Activated naive CD8-positive, alpha-beta T cell treated with anti-CD3 and anti-CD28 coated beads, Interleukin-2, amount 50 U/mL, for 24 hours (primary cell): ENCODE measurements around the gene TRIM62.

Source experiments
- ATAC-seq: fragments of 150-1000 bp; cut with Tn5 transposase; one replicate; pipeline ENCODE4 v1.10.0; 2021
- DNase-seq: peaks from one replicate; pipeline ENCODE4 v3.0.0; 2021
- H3K27ac Mint-ChIP-seq: one replicate; pipeline ENCODE4 v1.8.0; 2021; ENCODE audit warnings: mild to moderate bottlenecking, mixed read lengths
- H3K27me3 Mint-ChIP-seq: one replicate; pipeline ENCODE4 v1.8.0; 2021; ENCODE audit warnings: mixed read lengths
- H3K36me3 Mint-ChIP-seq: one replicate; pipeline ENCODE4 v1.8.0; 2021; ENCODE audit warnings: low read depth, mixed read lengths
- H3K4me1 Mint-ChIP-seq: one replicate; pipeline ENCODE4 v1.8.0; 2021; ENCODE audit warnings: mixed read lengths
- H3K4me3 Mint-ChIP-seq: one replicate; pipeline ENCODE4 v1.8.0; 2021; ENCODE audit warnings: mild to moderate bottlenecking, moderate library complexity, mixed read lengths
- H3K9me3 Mint-ChIP-seq: one replicate; pipeline ENCODE4 v1.8.0; 2021; ENCODE audit warnings: mixed read lengths

TRIM62 gene

DNA sequence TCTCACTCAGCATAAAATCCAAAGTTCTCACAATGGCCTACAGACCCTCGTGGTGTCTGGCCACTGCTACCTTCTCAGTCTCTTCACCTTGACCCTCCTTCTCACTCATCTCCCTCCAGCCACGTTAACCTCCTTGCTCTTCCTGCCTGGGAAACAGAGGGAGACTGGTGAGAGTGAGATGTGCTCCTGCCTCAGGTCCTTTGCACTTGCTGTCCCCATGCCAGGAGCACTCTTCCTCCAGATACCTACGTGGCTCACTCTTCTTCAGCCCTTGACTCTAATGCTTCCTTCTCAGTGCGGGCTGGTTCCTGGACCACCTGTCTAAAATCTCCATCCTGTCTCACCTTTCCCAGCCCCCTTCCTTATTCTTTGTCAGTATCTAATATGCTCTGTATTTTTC is 24.7 kb downstream of the TRIM62 start:
- H3K27me3 Mint-ChIP-seq, result no peaks in the 10 kb centered on the region
- H3K4me1 Mint-ChIP-seq, result no peaks in the 10 kb centered on the region
- H3K27ac Mint-ChIP-seq, result no peak overlapping the region
- no peaks in the 10 kb centered on the region for H3K9me3 Mint-ChIP-seq
- no peak for ATAC-seq
- H3K4me3 Mint-ChIP-seq, result no peak overlapping the region
- no peak for DNase-seq
- peaks cover under 1% of the 10 kb centered on the region for H3K36me3 Mint-ChIP-seq

DNA sequence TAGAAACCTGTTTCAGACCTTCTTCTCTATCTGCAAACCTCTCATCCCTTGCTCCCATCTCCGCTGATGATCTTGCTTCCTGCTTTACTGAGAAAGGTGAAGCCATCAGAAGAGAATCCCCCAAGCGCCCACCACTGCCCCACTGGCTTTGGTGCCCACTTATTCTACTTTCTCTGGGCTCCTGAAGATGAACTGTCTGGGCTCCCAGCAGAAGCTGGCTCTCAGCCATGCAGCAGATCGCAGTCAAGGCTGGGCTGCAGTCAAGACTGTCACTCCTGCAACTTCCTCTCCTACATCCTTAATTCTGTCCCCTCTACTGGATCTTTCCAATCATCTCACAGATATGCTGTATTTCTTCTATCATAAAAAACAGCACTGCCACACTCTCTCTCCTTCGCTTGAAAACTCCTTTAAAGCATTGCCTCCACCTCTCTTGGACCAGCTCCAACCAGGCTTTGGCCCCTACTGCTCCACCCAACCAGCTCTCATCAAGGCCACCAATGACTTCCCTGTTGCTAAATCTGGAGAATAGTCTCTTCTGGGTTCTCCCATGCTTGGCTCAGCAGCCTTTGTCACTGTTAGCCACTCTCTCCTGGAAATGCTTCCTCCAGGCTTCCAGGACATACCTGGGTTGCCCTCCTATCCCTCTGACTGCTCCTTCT is 25.8 kb downstream of the TRIM62 start:
- no peak overlapping the region for H3K27ac Mint-ChIP-seq
- no peaks in the 10 kb centered on the region for H3K27me3 Mint-ChIP-seq
- ATAC-seq, result no peak
- no peaks in the 10 kb centered on the region for H3K36me3 Mint-ChIP-seq
- no peaks in the 10 kb centered on the region for H3K9me3 Mint-ChIP-seq
- H3K4me1 Mint-ChIP-seq, result no peaks in the 10 kb centered on the region
- H3K4me3 Mint-ChIP-seq, result no peak overlapping the region
- no peak for DNase-seq

GRCh38 chr1:33153650-33154049 is 28.2 kb downstream of the TRIM62 start:
- Mint-ChIP-seq H3K9me3 (no peaks in the 10 kb centered on the region), H3K27ac (no peak overlapping the region), H3K4me1 (no peaks in the 10 kb centered on the region), H3K27me3 (no peaks in the 10 kb centered on the region), H3K4me3 (no peak overlapping the region), H3K36me3 (no peaks in the 10 kb centered on the region)
- ATAC-seq (no peak), DNase-seq (no peak)

GRCh38 chr1:33152685-33153432 is 29.0 kb downstream of the TRIM62 start:
- Mint-ChIP-seq H3K4me1 (no peaks in the 10 kb centered on the region), H3K27ac (no peak overlapping the region), H3K9me3 (no peaks in the 10 kb centered on the region), H3K36me3 (no peaks in the 10 kb centered on the region), H3K4me3 (no peak overlapping the region), H3K27me3 (no peaks in the 10 kb centered on the region)
- no peak for DNase-seq
- ATAC-seq, result peak; percentile 24

- ATAC-seq (no peak), DNase-seq (no peak)
- H3K9me3 Mint-ChIP-seq, result no peaks in the 10 kb centered on the region
- no peaks in the 10 kb centered on the region for H3K27me3 Mint-ChIP-seq
- no peak overlapping the region for H3K27ac Mint-ChIP-seq
- no peak overlapping the region for H3K4me3 Mint-ChIP-seq
- peaks cover 2% of the 10 kb centered on the region for H3K36me3 Mint-ChIP-seq
- no peaks in the 10 kb centered on the region for H3K4me1 Mint-ChIP-seq
Measured at GRCh38 chr1:33151116-33151515, 30.7 kb downstream of the TRIM62 start.

DNA sequence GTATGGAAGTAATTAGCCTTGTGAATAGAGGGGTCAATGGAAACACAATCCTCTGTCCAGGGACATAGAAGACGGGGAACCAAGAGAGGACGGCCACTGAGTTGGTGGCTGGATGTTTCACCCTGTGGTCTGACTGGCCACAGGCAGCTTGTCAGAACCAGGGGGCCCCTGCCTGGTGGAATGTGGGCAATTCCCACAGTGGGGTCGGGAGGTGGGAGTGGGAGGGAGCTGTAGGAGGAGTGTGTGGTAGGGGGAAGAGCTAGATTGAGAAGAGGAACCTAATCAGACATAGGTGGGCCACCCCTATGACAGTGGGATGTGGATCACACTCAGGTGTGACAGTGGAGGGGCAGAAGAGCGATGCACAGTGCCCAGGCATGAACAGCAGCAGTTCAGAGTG is 31.3 kb downstream of the TRIM62 start:
- ATAC-seq, result no peak
- H3K27ac Mint-ChIP-seq, result no peak overlapping the region
- H3K4me3 Mint-ChIP-seq, result no peak overlapping the region
- no peaks in the 10 kb centered on the region for H3K27me3 Mint-ChIP-seq
- no peaks in the 10 kb centered on the region for H3K4me1 Mint-ChIP-seq
- H3K9me3 Mint-ChIP-seq, result no peaks in the 10 kb centered on the region
- H3K36me3 Mint-ChIP-seq, result peaks cover 2% of the 10 kb centered on the region
- no peak for DNase-seq

GRCh38 chr1:33149453-33150190 is 32.2 kb downstream of the TRIM62 start:
- Mint-ChIP-seq H3K4me3 (no peak overlapping the region), H3K27ac (no peak overlapping the region), H3K9me3 (no peaks in the 10 kb centered on the region), H3K4me1 (no peaks in the 10 kb centered on the region), H3K36me3 (peaks cover 2% of the 10 kb centered on the region), H3K27me3 (no peaks in the 10 kb centered on the region)
- ATAC-seq (no peak), DNase-seq (no peak)

DNA sequence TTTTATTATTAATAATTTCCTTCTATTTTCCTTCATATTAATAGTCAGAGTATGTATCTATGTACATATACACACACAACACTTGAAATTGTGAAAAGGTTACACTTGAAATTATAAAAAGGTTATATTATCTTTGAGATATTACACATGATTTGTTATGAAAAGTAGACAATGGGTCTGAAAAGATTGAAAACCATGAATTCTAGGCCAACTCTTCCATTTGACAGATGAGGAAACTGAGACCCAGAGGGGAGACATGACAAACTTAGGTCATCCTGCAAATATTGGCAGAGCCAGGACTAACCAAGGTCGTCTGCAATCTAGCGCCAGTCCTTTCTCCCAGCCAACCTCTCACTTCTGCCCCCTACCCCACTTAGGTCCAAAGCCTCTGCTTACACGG is 33.2 kb downstream of the TRIM62 start:
- Mint-ChIP-seq H3K4me3 (no peak overlapping the region), H3K4me1 (no peaks in the 10 kb centered on the region), H3K9me3 (no peaks in the 10 kb centered on the region), H3K27ac (no peak overlapping the region), H3K27me3 (no peaks in the 10 kb centered on the region), H3K36me3 (peaks cover 2% of the 10 kb centered on the region)
- no peak for DNase-seq
- no peak for ATAC-seq

GRCh38 chr1:33147997-33148314 is 33.9 kb downstream of the TRIM62 start:
- H3K4me1 Mint-ChIP-seq, result no peaks in the 10 kb centered on the region
- no peak overlapping the region for H3K4me3 Mint-ChIP-seq
- ATAC-seq (no peak), DNase-seq (no peak)
- no peak overlapping the region for H3K27ac Mint-ChIP-seq
- H3K27me3 Mint-ChIP-seq, result no peaks in the 10 kb centered on the region
- peaks cover 2% of the 10 kb centered on the region for H3K36me3 Mint-ChIP-seq
- no peaks in the 10 kb centered on the region for H3K9me3 Mint-ChIP-seq

GRCh38 chr1:33147275-33147996 is 34.4 kb downstream of the TRIM62 start:
- ATAC-seq, result no peak
- Mint-ChIP-seq H3K4me1 (no peaks in the 10 kb centered on the region), H3K36me3 (peaks cover 2% of the 10 kb centered on the region)

GRCh38 chr1:33146003-33146402 is 35.8 kb downstream of the TRIM62 start:
- no peak for DNase-seq
- H3K27ac Mint-ChIP-seq, result no peak overlapping the region

More at GRCh38 chr1:33147275-33147996, 34.4 kb downstream of the TRIM62 start:
- Mint-ChIP-seq H3K27ac (no peak overlapping the region), H3K4me3 (no peak overlapping the region), H3K27me3 (no peaks in the 10 kb centered on the region), H3K9me3 (no peaks in the 10 kb centered on the region)
- no peak for DNase-seq

GRCh38 chr1:33143698-33144097 is 38.1 kb downstream of the TRIM62 start:
- no peaks in the 10 kb centered on the region for H3K27me3 Mint-ChIP-seq
- ATAC-seq (no peak), DNase-seq (no peak)
- no peak overlapping the region for H3K4me3 Mint-ChIP-seq
- peaks cover 2% of the 10 kb centered on the region for H3K36me3 Mint-ChIP-seq
- H3K4me1 Mint-ChIP-seq, result peaks cover 5% of the 10 kb centered on the region
- H3K27ac Mint-ChIP-seq, result no peak overlapping the region
- no peaks in the 10 kb centered on the region for H3K9me3 Mint-ChIP-seq

More at GRCh38 chr1:33146003-33146402, 35.8 kb downstream of the TRIM62 start:
- peaks cover 4% of the 10 kb centered on the region for H3K4me1 Mint-ChIP-seq
- H3K36me3 Mint-ChIP-seq, result peaks cover 2% of the 10 kb centered on the region
- H3K27me3 Mint-ChIP-seq, result no peaks in the 10 kb centered on the region
- no peak overlapping the region for H3K4me3 Mint-ChIP-seq
- H3K9me3 Mint-ChIP-seq, result no peaks in the 10 kb centered on the region
- ATAC-seq, result no peak

GRCh38 chr1:33143176-33143575 is 38.7 kb downstream of the TRIM62 start:
- Mint-ChIP-seq H3K27me3 (no peaks in the 10 kb centered on the region), H3K4me3 (no peak overlapping the region), H3K9me3 (no peaks in the 10 kb centered on the region), H3K36me3 (peaks cover 2% of the 10 kb centered on the region), H3K4me1 (peaks cover 5% of the 10 kb centered on the region), H3K27ac (no peak overlapping the region)
- no peak for DNase-seq
- ATAC-seq, result no peak

DNA sequence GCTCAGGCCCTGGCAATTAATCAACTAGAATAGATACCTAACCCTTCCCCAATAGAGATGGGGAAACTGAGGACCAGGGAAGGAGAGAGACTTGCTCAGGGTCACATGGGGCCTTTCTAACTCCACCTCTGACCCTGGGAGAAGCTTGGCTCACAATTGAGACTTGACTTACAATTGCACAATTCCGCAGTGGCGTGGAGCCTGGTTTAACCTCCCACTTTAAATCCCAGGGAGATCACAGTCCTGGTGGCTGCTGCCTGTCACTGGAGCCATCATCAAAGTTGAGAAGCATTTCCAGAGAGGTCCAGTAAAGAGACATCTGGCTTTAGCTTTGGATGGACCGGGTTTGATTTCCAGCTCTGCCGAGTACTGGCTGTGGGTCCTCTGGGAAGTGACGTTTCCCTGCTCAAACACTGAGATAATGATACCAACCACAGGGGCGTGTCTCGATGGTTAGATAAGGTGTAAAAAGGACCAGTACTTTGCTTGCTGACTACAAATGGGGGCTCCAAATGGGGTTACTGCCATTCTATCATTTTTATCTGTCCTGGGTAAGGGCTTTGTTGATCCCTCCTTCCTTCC is 39.3 kb downstream of the TRIM62 start:
- H3K36me3 Mint-ChIP-seq, result peaks cover 2% of the 10 kb centered on the region
- no peaks in the 10 kb centered on the region for H3K9me3 Mint-ChIP-seq
- ATAC-seq (no peak), DNase-seq (no peak)
- peaks cover 5% of the 10 kb centered on the region for H3K4me1 Mint-ChIP-seq
- no peaks in the 10 kb centered on the region for H3K27me3 Mint-ChIP-seq
- H3K27ac Mint-ChIP-seq, result no peak overlapping the region
- H3K4me3 Mint-ChIP-seq, result no peak overlapping the region
